T47D (cell line): ENCODE measurements around the gene ADCY7.
"Not testable (repeated sequence)": the region's sequence is repeated elsewhere in the genome, so short reads cannot be mapped to it uniquely, and the experiment has no call there.

ENCODE experiments used
- DNase-seq, 2 experiments: peaks; one replicate each; pipeline versions ENCODE4 v3.0.0 to v3.0.0-alpha.2; 2011 to 2012; ENCODE audit warnings: low read depth in 1 of 2, low spot score in 1 of 2
- JUND ChIP-seq: IDR thresholded peaks from 2 replicates; pipeline ENCODE4 v1.6.1; 2012; ENCODE audit warnings: low read depth
- in situ Hi-C: cut with HindIII; loops from 2 replicates; pipeline ENCODE4 v1.10.0; 2016; ENCODE audit warnings: low sequenced_read_pairs, low pct_unique_long_range_greater_than_20kb

ADCY7 gene

GRCh38 chr16:50266337-50267091 lies at the start of gene ADCY7:
TSS of gene ADCY7 (plus strand) at chr16:50266551. CDS start at chr16:50288180, 21,629 bp downstream.
- in situ Hi-C loops = no loop called here
- no peak for DNase-seq
- TF ChIP-seq JUND = no peak

GRCh38 chr16:50219402-50219975 lies 46.9 kb upstream of the ADCY7 start:
- in situ Hi-C loops = no loop called here
- TF ChIP-seq JUND = no peak
- no peak for DNase-seq

GRCh38 chr16:50224286-50224685 lies 42.1 kb upstream of the ADCY7 start:
- no peak for DNase-seq
- in situ Hi-C loops = no loop called here
- TF ChIP-seq JUND = no peak

- in situ Hi-C loops = no loop called here
- no peak for TF ChIP-seq JUND
- no peak for DNase-seq
These were observed 39.2 kb upstream of the ADCY7 start for GRCh38 chr16:50227120-50227519.

GRCh38 chr16:50227665-50228064 lies 38.7 kb upstream of the ADCY7 start:
- in situ Hi-C loops = no loop called here
- no peak for TF ChIP-seq JUND
- DNase-seq = no peak

GRCh38 chr16:50228364-50228868 lies 37.9 kb upstream of the ADCY7 start:
- in situ Hi-C loops = no loop called here
- DNase-seq = no peak

GRCh38 chr16:50229149-50229726 lies 37.1 kb upstream of the ADCY7 start:
- in situ Hi-C loops = no loop called here
- DNase-seq = no peak

More at GRCh38 chr16:50228364-50228868, 37.9 kb upstream of the ADCY7 start:
- TF ChIP-seq JUND = no peak

GRCh38 chr16:50234771-50235556 lies 31.4 kb upstream of the ADCY7 start:
- DNase-seq = no peak
- no peak for TF ChIP-seq JUND
- in situ Hi-C loops = no loop called here

More at GRCh38 chr16:50229149-50229726, 37.1 kb upstream of the ADCY7 start:
- TF ChIP-seq JUND = no peak

- in situ Hi-C loops = no loop called here
- DNase-seq = no peak
- TF ChIP-seq JUND = no peak
These were observed 30.8 kb upstream of the ADCY7 start for GRCh38 chr16:50235581-50235980.

- DNase-seq = no peak
- no peak for TF ChIP-seq JUND
- in situ Hi-C loops = no loop called here
These were observed 28.0 kb upstream of the ADCY7 start for GRCh38 chr16:50238314-50238713.

GRCh38 chr16:50238868-50239301 lies 27.5 kb upstream of the ADCY7 start:
- in situ Hi-C loops = no loop called here
- TF ChIP-seq JUND = no peak
- no peak for DNase-seq

- DNase-seq, in situ Hi-C loops: not testable (repeated sequence)
These were observed 23.3 kb upstream of the ADCY7 start for GRCh38 chr16:50243024-50243423.
